ENCODE results near the gene ESYT1. TPM values are rescaled to one million over a fixed set of nuclear protein-coding genes. Genes with fewer than 3 reads are reported as not detected.

ESYT1 gene, protein sequence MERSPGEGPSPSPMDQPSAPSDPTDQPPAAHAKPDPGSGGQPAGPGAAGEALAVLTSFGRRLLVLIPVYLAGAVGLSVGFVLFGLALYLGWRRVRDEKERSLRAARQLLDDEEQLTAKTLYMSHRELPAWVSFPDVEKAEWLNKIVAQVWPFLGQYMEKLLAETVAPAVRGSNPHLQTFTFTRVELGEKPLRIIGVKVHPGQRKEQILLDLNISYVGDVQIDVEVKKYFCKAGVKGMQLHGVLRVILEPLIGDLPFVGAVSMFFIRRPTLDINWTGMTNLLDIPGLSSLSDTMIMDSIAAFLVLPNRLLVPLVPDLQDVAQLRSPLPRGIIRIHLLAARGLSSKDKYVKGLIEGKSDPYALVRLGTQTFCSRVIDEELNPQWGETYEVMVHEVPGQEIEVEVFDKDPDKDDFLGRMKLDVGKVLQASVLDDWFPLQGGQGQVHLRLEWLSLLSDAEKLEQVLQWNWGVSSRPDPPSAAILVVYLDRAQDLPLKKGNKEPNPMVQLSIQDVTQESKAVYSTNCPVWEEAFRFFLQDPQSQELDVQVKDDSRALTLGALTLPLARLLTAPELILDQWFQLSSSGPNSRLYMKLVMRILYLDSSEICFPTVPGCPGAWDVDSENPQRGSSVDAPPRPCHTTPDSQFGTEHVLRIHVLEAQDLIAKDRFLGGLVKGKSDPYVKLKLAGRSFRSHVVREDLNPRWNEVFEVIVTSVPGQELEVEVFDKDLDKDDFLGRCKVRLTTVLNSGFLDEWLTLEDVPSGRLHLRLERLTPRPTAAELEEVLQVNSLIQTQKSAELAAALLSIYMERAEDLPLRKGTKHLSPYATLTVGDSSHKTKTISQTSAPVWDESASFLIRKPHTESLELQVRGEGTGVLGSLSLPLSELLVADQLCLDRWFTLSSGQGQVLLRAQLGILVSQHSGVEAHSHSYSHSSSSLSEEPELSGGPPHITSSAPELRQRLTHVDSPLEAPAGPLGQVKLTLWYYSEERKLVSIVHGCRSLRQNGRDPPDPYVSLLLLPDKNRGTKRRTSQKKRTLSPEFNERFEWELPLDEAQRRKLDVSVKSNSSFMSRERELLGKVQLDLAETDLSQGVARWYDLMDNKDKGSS
- total RNA-seq: 347 and 558 TPM in 2 replicates

DNA sequence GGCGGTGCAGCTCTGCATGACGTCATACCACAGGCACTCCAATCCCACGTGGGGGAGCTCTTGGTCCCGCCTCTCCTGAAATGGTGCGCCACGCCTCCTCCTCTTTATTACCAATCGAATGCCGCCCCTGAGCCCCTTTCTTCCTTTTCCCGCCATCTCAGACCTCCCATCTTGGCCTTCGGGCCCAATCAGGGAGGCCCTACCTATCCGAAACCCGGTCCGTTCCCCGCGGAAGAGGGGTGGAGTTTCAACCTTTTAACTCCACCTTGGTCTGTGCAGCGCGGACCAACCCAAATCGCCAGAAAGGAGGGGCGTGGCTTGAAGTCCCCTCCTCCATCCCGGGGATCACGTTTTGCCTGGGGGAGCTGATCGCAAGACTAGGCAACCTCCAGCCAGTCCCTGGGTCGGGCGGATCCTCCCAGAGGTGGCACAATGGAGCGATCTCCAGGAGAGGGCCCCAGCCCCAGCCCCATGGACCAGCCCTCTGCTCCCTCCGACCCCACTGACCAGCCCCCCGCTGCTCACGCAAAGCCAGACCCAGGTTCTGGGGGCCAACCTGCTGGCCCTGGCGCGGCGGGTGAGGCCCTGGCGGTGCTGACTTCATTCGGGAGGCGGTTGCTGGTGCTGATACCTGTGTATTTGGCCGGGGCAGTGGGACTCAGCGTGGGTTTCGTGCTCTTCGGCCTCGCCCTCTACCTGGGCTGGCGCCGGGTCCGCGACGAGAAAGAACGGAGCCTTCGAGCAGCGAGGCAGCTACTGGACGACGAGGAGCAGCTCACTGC lies at the start of gene ESYT1:
TSS of gene ESYT1 (plus strand) at position 380 of the 782 bp plus-strand sequence. CDS start at position 433, 53 bp downstream.
- DNase-seq (ENCODE audit: low read depth): peak; percentile 99

DNA sequence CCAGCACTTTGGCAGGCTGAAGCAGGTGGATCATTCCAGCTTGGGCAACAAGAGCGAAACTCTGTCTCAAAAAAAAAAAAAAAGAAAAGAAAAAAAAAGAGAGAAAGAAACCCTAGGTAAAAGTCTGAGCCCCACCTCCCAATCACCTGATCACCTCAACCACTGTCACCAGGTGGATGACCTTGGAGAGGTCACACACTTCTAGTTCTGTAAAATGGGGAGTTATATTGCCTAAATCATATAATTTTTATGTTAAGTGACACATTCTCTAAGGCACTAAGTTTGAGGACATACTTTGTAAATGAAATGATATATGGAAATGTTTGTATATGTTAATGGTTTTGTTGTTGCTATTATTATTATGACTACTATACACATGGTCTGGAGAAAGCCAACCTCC lies 49.6 kb upstream of the ESYT1 start:
- no peak for DNase-seq (ENCODE audit: low read depth)

DNA sequence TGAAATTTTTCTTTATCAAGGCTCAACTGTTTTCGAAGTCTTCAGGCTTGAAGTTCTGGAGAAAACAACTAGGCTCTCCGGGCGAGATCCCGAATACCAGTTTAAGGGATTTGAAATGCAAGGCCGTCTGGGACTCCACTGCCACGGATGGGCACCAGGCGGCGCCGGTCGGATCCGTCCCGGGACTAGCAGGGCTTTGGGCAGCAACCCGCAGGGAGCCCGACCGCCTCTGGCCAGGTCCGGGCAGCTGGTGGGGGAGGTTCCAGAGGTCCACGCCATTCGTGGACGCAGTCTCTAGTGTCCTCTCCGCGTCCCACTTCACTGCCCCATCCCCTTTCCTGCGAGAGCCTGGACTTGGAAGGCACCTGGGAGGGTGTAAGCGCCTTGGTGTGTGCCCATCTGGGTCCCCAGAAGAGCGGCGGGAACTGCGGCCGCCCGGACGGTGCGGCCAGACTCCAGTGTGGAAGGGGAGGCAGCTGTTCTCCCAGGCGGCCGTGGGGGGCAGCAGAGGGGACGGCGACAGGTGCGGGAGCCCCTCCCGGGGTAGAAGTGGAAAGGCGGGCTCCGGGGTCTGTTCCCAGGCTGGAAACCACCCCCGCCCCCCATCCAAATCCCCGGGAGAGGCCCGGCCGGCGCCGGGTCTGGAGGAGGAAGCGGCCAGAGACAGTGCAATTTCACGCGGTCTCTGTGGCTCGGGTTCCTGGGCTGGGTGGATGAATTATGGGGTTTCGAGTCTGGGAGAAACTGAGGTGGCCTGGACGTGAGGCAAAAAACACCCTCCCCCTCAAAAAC lies 48.9 kb upstream of the ESYT1 start:
- peak; percentile 77 for DNase-seq (ENCODE audit: low read depth)

DNA sequence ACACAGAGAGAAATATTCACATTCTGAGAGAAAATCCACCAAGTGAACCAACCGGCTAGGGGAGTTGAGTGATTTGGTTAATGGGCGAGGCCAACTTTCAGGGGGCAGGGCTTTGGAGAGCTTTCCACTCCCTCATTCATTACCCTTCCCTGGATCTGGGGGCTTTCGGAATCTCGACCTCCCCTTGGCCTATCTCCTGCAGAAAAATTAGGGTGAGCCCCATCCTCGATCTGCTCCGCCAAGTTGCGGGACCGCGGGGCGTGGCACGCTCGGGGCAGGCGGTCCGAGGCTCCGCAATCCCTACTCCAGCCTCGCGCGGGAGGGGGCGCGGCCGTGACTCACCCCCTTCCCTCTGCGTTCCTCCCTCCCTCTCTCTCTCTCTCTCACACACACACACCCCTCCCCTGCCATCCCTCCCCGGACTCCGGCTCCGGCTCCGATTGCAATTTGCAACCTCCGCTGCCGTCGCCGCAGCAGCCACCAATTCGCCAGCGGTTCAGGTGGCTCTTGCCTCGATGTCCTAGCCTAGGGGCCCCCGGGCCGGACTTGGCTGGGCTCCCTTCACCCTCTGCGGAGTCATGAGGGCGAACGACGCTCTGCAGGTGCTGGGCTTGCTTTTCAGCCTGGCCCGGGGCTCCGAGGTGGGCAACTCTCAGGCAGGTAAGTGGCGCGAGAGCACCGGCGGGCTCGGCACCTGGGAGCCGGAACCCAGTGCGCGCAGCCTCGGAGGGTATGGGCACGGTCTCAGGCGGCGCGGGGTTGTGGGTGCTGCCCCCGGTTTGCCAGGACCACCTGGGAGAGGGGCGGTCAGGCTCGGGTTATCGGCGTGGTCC lies 48.1 kb upstream of the ESYT1 start, which contains the start of gene ERBB3:
TSS of gene ERBB3 (plus strand) at position 443 of the 833 bp plus-strand sequence. CDS start at position 579, 136 bp downstream.
- peak; percentile 69 for DNase-seq (ENCODE audit: low read depth)

DNA sequence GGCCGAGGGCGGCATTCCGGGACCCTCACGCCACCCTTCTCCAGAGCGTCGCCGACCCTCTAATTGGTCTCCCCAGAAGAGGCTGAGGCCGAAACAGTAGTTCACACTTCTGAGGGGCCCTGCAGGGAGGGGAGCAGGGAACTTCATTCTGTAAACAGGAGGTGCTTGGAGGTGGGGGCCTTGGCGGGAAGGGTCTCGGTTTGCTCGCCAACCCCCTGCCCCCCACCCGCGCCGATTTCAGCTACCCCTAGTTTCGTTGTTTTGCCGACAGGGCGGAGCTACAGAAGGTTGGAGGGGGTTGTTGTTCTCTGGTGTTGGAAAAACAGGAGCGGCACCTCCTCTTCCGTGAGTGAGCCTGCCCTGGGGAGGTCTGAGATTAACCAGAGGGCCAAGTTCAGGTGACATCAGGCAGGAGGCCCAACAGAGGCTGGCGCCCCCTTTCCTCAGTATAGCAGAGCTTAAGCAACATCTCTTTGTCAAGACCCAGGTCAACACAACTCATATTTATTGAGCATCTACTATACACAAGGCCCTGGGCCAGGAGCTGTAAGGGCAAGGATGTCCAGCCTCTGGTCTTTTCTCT lies 47.4 kb upstream of the ESYT1 start:
- peak; percentile 36 for DNase-seq (ENCODE audit: low read depth)

DNA sequence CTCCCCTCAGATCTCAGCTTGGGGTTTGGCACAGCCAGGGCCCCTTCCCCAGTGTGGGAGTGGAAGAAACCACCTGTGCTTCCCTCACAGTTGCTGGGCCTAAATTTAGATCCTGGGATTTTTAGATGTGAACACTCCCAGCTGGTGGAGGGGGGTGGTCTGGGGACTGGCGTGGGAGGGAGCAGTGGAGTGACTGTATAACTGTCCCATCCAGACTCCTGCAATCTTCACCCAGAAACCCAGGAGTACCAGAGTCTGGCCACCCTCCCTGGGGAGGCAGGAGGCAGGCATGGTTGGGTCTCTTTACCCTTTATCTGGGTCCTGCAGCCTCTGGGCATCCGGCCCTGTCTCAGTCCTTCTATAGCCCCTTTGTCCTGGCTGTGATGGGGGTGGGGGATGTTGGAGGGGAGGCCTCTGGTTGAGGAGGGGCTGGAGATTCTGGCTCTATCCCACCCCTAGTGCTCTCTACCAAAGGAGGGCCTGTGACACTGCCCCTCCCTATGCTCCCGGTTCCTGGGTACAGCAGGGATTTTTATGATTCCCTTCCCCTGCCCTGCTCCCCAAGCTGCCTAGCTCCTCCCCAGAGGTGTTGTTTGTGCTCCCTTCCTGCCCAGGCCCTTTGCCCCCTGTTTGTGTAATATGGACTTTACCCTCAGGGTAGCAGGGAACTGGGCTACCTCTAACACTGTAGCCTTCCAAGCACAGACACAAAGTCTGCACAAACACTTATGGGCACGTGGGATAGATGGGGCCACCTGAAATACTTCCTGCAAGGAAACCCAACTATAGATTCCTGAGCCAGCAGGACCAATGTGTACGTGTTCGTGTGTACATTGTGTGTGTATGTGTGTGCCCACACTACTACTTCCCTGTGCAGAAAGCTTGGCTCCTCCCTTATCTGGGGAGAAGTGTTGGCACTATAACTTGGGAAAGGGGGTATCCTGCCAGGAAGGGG lies 46.4 kb upstream of the ESYT1 start:
- DNase-seq (ENCODE audit: low read depth): peak; percentile 46

DNA sequence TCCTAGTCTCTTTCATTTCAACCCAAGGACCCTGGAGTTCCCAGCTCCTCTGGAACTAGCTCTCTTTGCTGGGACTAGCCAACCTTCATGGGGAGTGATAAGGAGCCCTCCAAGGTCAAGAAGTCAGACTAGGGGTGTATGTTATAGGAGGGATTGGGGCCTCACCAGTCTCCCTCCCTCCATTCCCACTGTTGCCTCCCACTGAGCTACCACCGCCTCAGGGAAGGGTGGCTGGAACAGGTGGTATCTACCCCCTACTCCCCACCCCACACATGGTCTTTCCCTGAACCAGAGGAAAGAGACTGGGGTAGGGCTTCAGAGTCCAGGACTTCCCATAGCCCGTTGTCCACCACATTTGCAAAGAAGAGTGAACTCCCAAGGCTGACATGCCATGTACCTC lies 45.7 kb upstream of the ESYT1 start:
- DNase-seq (ENCODE audit: low read depth): no peak

DNA sequence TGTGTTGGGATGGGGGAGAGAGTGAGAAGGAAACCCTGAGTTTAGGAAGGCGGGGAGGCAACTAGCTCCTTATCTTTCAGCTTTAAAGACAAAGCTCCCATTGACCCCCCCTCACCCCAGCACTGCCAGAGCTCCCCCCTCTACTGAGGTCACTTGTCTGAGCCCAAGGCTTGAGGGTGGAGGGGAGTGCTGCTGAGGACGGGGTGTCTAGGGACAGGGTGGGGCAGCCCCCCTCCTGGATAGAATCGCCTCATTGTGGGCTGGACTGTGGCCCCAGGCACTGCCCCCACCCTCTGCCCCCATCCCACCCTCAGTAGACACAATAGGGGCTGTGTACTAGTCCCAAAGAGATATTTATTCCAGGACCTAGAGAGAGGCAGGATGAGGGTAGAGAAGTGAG lies 45.1 kb upstream of the ESYT1 start:
- no peak for DNase-seq (ENCODE audit: low read depth)

DNA sequence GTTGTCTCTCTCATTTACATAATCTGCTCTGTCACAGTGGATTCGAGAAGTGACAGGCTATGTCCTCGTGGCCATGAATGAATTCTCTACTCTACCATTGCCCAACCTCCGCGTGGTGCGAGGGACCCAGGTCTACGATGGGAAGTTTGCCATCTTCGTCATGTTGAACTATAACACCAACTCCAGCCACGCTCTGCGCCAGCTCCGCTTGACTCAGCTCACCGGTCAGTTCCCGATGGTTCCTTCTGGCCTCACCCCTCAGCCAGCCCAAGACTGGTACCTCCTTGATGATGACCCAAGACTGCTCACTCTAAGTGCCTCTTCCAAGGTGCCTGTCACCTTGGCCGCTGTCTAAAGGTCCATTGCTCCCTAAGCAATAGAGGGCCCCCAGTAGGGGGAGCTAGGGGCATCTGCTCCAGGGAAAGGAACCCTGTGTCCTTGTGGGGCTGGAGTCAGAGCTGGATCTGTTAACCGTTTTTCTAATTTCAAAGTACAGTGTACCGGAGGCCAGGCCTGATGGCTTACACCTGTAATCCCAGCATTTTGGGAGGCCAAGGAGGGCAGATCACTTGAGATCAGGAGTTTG lies 43.0 kb upstream of the ESYT1 start:
- no peak for DNase-seq (ENCODE audit: low read depth)

DNA sequence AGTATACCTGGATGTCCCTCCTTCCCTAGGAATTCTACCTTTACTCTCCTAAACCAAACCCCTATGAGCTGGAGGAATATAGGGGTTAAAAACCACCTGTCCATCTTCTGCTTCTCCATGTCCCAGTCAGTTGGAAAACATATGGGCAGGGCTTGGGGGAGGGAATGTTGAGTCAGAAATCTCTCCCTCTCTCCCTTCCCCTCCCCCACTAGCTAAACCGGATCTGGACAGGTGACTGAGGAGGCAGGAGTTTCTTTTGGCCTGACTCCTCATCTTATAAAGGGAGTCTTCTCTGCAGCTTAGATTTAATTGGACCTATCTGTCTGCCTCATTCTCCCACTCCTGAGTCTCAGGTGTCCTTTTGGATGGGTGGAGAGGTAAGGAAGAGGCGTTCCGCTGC lies 42.0 kb upstream of the ESYT1 start:
- no peak for DNase-seq (ENCODE audit: low read depth)

DNA sequence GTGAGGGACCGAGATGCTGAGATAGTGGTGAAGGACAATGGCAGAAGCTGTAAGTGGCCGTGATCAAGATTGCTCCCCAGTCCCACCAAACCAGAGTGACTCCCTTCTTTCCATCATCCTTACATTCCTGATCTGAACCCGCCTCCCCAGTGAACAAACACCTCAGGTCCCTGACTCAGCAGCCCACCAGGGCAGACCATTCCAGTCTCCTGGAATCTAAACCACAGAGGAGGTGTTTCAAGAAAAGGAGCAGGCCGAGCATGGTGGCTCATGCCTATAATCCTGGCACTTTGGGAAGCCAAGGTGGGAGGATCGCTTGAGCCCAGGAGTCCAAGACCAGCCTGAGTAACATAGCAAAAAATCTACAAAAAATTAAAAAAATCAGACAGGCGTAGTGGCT lies 41.5 kb upstream of the ESYT1 start:
- DNase-seq (ENCODE audit: low read depth): no peak

DNA sequence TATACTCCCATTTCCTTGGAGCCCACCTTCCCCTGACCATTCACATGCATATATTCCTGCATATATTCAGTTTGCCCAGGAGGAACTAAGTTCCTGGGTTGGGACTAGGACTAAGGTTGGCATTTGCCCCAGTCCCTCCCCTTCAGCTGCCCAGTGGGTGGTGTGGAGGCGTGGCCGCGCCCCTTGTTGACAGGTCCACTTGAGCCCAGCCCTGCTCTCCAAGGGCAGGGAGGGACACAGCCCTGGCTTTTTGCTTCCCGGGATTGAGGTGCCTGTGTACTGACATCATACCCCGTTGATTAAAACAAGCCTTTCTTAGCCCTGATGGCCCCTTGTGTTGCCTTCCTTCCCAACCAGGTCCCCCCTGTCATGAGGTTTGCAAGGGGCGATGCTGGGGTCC lies 40.8 kb upstream of the ESYT1 start:
- no peak for DNase-seq (ENCODE audit: low read depth)

DNA sequence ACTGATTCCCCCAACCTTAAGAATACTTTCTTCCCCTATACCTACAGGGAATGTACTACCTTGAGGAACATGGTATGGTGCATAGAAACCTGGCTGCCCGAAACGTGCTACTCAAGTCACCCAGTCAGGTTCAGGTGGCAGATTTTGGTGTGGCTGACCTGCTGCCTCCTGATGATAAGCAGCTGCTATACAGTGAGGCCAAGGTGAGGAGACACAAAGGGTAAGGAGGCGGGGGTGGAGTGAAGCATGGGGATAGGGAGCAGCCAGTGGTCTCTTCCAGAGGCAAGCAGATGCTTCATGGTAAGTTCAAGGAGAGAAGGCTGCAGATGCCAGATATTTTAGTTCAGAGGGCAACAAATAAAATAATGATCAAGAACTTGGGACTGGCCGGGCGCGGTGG lies 30.3 kb upstream of the ESYT1 start:
- no peak for DNase-seq (ENCODE audit: low read depth)

DNA sequence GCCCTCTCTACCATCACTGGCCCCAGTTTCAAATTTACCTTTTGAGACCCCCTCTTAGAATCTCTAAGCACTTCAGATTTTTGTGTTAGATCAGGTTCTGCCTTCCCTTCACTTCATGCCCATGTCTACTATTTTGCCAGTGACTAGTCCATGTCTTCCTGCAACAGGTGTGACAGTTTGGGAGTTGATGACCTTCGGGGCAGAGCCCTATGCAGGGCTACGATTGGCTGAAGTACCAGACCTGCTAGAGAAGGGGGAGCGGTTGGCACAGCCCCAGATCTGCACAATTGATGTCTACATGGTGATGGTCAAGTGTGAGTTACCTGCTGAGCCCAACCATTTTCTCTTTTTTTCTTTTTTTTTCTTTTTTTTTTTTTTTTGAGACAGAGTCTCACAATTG lies 29.5 kb upstream of the ESYT1 start:
- DNase-seq (ENCODE audit: low read depth): no peak

DNA sequence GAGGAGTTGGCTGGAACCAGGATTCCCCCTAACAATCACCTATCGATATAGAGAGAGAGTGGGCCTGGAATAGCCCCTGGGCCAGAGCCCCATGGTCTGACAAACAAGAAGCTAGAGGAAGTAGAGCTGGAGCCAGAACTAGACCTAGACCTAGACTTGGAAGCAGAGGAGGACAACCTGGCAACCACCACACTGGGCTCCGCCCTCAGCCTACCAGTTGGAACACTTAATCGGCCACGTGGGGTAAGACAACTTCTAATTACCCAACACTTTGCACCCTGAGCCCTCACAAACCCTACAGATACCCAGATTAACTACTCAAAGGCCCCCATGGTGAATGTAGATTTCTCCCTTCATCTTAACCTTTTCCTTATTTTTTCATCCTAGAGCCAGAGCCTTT lies 28.3 kb upstream of the ESYT1 start:
- DNase-seq (ENCODE audit: low read depth): no peak

DNA sequence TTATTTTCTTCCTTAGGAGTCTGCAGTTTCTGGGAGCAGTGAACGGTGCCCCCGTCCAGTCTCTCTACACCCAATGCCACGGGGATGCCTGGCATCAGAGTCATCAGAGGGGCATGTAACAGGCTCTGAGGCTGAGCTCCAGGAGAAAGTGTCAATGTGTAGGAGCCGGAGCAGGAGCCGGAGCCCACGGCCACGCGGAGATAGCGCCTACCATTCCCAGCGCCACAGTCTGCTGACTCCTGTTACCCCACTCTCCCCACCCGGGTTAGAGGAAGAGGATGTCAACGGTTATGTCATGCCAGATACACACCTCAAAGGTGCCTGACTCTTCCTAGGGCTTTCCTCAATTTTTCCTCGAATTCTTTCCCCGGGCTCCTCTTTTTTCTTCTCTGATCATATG lies 27.0 kb upstream of the ESYT1 start:
- no peak for DNase-seq (ENCODE audit: low read depth)

DNA sequence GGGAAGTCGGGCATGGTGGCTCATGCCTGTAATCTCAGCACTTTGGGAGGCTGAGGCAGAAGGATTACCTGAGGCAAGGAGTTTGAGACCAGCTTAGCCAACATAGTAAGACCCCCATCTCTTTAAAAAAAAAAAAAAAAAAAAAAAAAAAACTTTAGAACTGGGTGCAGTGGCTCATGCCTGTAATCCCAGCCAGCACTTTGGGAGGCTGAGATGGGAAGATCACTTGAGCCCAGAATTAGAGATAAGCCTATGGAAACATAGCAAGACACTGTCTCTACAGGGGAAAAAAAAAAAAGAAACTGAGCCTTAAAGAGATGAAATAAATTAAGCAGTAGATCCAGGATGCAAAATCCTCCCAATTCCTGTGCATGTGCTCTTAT lies 25.4 kb upstream of the ESYT1 start:
- DNase-seq (ENCODE audit: low read depth): no peak
